Lung (tissue), 12 donors: Measurements from ENCODE around the gene FAM186B. TPM values are rescaled to one million over a fixed set of nuclear protein-coding genes. Genes with fewer than 3 reads are reported as not detected.
A peak's percentile ranks its signal among the peaks of the same experiment; 100 is the strongest.

Experiments used
- ATAC-seq: fragments of 200-7000 bp; cut with Tn5 transposase; one replicate; pipeline ENCODE4 v1.9.1; 2020; ENCODE audit warnings: moderate number of reproducible peaks; ENCODE audit not compliant: insufficient read depth, low FRiP score
- DNase-seq, 3 donors: peaks; one replicate each; pipeline ENCODE4 v3.0.0-alpha.2; 2013 to 2017
- H3K27ac ChIP-seq, 2 donors: one replicate each; pipeline ENCODE4 v1.5.1; 2013; ENCODE audit warnings: mild to moderate bottlenecking in 2 of 2, moderate library complexity in 2 of 2, control low read depth in 1 of 2, inconsistent platforms in 1 of 2, low read depth in 1 of 2, low read length in 1 of 2
- H3K27me3 ChIP-seq, 3 donors: one replicate each; pipeline ENCODE4 v1.5.1; 2013; ENCODE audit warnings: low read length in 2 of 3; ENCODE audit not compliant: control insufficient read depth in 3 of 3, insufficient read depth in 3 of 3
- H3K36me3 ChIP-seq, 4 donors: one replicate each; pipeline ENCODE4 v1.5.1; 2013; ENCODE audit warnings: low read length in 4 of 4, mild to moderate bottlenecking in 1 of 4, moderate library complexity in 1 of 4; ENCODE audit not compliant: control insufficient read depth in 4 of 4, insufficient read depth in 4 of 4
- H3K4me1 ChIP-seq, 5 donors: one replicate each; pipeline ENCODE4 v1.5.1; 2013; ENCODE audit warnings: low read length in 5 of 5, mild to moderate bottlenecking in 2 of 5, moderate library complexity in 1 of 5; ENCODE audit not compliant: control insufficient read depth in 5 of 5, insufficient read depth in 5 of 5
- H3K4me3 ChIP-seq: one replicate; pipeline ENCODE4 v1.5.1; 2013; ENCODE audit warnings: mild to moderate bottlenecking, control low read depth, moderate library complexity
- H3K9ac ChIP-seq, 2 donors: one replicate each; pipeline ENCODE4 v1.5.1; 2013; ENCODE audit warnings: low read length in 2 of 2, control low read depth in 1 of 2; ENCODE audit not compliant: insufficient read depth in 1 of 2
- H3K9me3 ChIP-seq, 4 donors: one replicate each; pipeline ENCODE4 v1.5.1; 2013; ENCODE audit warnings: low read length in 3 of 4, mild to moderate bottlenecking in 1 of 4, moderate library complexity in 1 of 4; ENCODE audit not compliant: control insufficient read depth in 4 of 4, insufficient read depth in 3 of 4
- whole genome bisulfite sequencing, 2 donors: extraction: QIAGEN DNeasy Blood & Tissue Kit; methylation state at CpG; one replicate each; pipeline ENCODE4 v1.1.7; 2013; 5-methylcytosine and 5-hydroxymethylcytosine counted together
- polyA plus RNA-seq, 2 donors: library from polyadenylated mRNA; stranded (reverse); fragments of 200-250 nt; gene quantifications; one replicate each; pipeline ENCODE4 v1.2.1, GENCODE V29; 2013
- total RNA-seq, 2 donors: library from RNA; depleted of rRNA in 1 of 2; stranded (reverse); fragments of >200 nt in 1 of 2; gene quantifications; one replicate each; pipeline ENCODE4 v1.2.1, GENCODE V29; 2014 to 2021
- TF ChIP-seq, protein P1 (sequence below): IDR thresholded peaks from 2 replicates; pipeline ENCODE4 v1.5.1; 2012; ENCODE audit warnings: mild to moderate bottlenecking; ENCODE audit errors: control extremely low read depth, extremely low read depth
- donor health status: control.
- donor health status: control.
- donor health status: Bipolar disorder and iron deficiency.
- donor health status: healthy.
- donor health status: DM: yes; HTN: yes; CAD: no.

Gene FAM186B
- total and polyA plus RNA-seq, 4 donors = 0.17 to 0.80 (median 0.43) TPM

GRCh38 chr12:49585477-49586459 is 19.7 kb downstream of the FAM186B start:
- peaks cover 0 to 11% (median 6%) of the 10 kb centered on the region in 4 donors for H3K36me3 ChIP-seq
- ATAC-seq = no peak
- peaks cover 0 to 22% (median 10%) of the 10 kb centered on the region in 5 donors for H3K4me1 ChIP-seq
- no peaks in the 10 kb centered on the region for H3K9me3 ChIP-seq
- TF ChIP-seq, protein P1, sequence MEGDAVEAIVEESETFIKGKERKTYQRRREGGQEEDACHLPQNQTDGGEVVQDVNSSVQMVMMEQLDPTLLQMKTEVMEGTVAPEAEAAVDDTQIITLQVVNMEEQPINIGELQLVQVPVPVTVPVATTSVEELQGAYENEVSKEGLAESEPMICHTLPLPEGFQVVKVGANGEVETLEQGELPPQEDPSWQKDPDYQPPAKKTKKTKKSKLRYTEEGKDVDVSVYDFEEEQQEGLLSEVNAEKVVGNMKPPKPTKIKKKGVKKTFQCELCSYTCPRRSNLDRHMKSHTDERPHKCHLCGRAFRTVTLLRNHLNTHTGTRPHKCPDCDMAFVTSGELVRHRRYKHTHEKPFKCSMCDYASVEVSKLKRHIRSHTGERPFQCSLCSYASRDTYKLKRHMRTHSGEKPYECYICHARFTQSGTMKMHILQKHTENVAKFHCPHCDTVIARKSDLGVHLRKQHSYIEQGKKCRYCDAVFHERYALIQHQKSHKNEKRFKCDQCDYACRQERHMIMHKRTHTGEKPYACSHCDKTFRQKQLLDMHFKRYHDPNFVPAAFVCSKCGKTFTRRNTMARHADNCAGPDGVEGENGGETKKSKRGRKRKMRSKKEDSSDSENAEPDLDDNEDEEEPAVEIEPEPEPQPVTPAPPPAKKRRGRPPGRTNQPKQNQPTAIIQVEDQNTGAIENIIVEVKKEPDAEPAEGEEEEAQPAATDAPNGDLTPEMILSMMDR = no peak
- no peak for DNase-seq
- H3K27ac ChIP-seq = no peak overlapping the region
- H3K4me3 ChIP-seq = no peak overlapping the region
- H3K9ac ChIP-seq = no peak overlapping the region
- H3K27me3 ChIP-seq = no peaks in the 10 kb centered on the region
- WGBS, 2 donors = 88 to 93% methylated on average over 16 of the region's 16 CpGs

DNA sequence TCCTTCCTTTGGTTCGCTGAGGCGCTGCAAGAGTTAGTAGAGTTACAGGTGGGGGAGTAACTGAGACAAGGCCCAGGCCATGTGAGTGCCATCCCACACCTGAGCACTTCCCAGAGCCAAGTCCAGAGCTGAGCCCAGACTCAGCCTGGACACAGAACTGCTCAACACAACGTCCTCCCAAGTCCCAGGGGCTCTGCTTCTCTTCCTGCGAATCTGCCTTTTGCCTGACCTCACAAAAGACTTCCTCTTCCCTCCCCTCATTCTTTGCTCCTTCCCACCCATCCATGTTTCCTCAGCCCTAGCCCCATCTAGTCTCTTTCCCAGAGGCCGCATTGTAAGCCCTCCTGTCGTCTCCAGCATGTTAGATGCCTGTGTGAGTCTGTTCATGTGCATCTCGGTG is 20.8 kb downstream of the FAM186B start:
- DNase-seq = no peak

DNA sequence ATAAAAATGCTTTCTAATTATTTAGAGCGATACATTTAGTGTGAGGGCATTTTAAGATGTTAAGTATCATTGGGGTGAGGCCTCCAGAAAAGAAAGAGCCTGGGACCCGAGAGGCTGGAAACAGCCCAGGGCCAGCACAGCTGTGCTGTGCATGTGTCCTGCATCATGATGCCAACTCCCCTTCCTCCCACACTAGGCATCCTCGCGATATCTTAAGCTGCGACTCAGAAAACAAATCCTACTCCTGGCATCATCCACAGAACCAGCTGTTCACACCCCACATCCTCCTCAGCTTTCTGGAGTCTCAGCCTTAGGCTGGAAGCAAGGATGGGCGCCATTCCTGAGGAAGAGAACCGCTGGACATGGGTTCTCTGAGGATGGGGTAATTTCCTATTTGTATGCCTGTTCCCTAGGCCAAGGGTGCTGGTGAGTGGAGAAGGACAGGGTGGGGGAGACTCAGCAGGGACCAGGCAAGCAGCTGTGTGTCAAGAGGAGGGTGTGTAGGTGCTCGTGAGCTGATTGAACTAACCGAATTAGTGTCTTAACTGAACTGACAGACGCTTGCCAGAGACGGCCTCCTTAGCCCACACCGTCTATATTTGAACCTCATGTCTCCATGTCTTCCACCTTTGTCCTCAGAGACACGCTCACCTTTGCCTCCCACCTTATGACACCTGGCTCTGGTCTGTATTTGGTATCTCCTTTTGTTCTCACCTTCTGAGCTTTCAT is 21.9 kb downstream of the FAM186B start:
- Histone ChIP-seq H3K27ac (no peak overlapping the region), H3K36me3 (peaks cover 0 to 11% (median 5%) of the 10 kb centered on the region in 4 donors), H3K4me1 (peaks cover 0 to 25% (median 10%) of the 10 kb centered on the region in 5 donors), H3K9ac (no peak overlapping the region), H3K27me3 (no peaks in the 10 kb centered on the region), H3K4me3 (no peak overlapping the region), H3K9me3 (no peaks in the 10 kb centered on the region)
- ATAC-seq (peak; percentile 17), DNase-seq (peak; percentile 66 to 91 (median 84))
- 76 to 80% methylated on average over 13 of the region's 13 CpGs for WGBS, 2 donors
- TF ChIP-seq, protein P1 = no peak

More for the DNA sequence above, 20.8 kb downstream of the FAM186B start:
- 83 to 84% methylated on average over 7 of the region's 7 CpGs for WGBS, 2 donors
- Histone ChIP-seq H3K4me3 (no peak overlapping the region), H3K36me3 (peaks cover 0 to 11% (median 6%) of the 10 kb centered on the region in 4 donors), H3K27ac (no peak overlapping the region), H3K9me3 (no peaks in the 10 kb centered on the region), H3K27me3 (no peaks in the 10 kb centered on the region), H3K4me1 (peaks cover 0 to 25% (median 10%) of the 10 kb centered on the region in 5 donors), H3K9ac (no peak overlapping the region)
- TF ChIP-seq, protein P1 = no peak
- no peak for ATAC-seq
